Tibial artery (tissue), 4 donors: Measurements from ENCODE around the gene CYLD.

ENCODE experiments used
- DNase-seq, 2 donors: peaks; one replicate each; pipeline ENCODE4 v3.0.0-alpha.2; 2019
- H3K27ac ChIP-seq, 2 donors: fragments of 200-600 bp; sonication (generic) in 1 of 2; 1 replicate in 1 of 2; 2 replicates in 1 of 2; pipeline ENCODE4 v1.5.1; 2018 to 2019; ENCODE audit warnings: mild to moderate bottlenecking in 1 of 2
- H3K27me3 ChIP-seq, 2 donors: fragments of 200-600 bp; sonication (generic) in 1 of 2; one replicate each; pipeline versions ENCODE4 v1.5.1 to v1.6.0; 2016 to 2019
- H3K36me3 ChIP-seq, 3 donors: fragments of 200-600 bp; sonication (generic) in 2 of 3; one replicate each; pipeline ENCODE4 v1.5.1; 2016 to 2019; ENCODE audit warnings: mild to moderate bottlenecking in 2 of 3
- H3K4me1 ChIP-seq, 4 donors: fragments of 200-600 bp; sonication (generic) in 2 of 4; 1 replicate in 3 of 4; 2 replicates in 1 of 4; pipeline ENCODE4 v1.5.1; 2016 to 2019
- H3K4me3 ChIP-seq, 2 donors: fragments of 200-600 bp; sonication (generic) in 1 of 2; 1 replicate in 1 of 2; 2 replicates in 1 of 2; pipeline ENCODE4 v1.5.1; 2018 to 2019; ENCODE audit warnings: mild to moderate bottlenecking in 2 of 2
- H3K9me3 ChIP-seq, 3 donors: fragments of 200-600 bp; sonication (generic) in 1 of 3; one replicate each; pipeline ENCODE4 v1.5.1; 2016 to 2019
- CTCF ChIP-seq, 2 experiments: fragments of 200-600 bp in 1 of 2; fragments of 450-650 bp in 1 of 2; IDR thresholded peaks; one replicate each; pipeline ENCODE4 v1.5.1; 2017 to 2019; ENCODE audit warnings: antibody characterized with exemption in 2 of 2, mild to moderate bottlenecking in 1 of 2, moderate library complexity in 1 of 2
- intact Hi-C: fragments of 100-400 bp; cut with DNase I; formaldehyde crosslinking; loops from one replicate; pipeline ENCODE4 v1.15.0; 2023; ENCODE audit warnings: low total_unique reads

Gene CYLD

GRCh38 chr16:50814052-50814451, 72.2 kb downstream of the CYLD start:
- TF ChIP-seq CTCF (IDR thresholded peaks at IDR 0.05): no peak
- Histone ChIP-seq H3K9me3 (no peaks in the 10 kb centered on the region), H3K27me3 (no peaks in the 10 kb centered on the region), H3K4me3 (no peak overlapping the region), H3K36me3 (no peaks in the 10 kb centered on the region), H3K27ac (no peak overlapping the region), H3K4me1 (peaks cover 0 to 7% (median 0%) of the 10 kb centered on the region in 4 donors)
- intact Hi-C loops: no loop called here
- no peak for DNase-seq

GRCh38 chr16:50814541-50814940, 72.7 kb downstream of the CYLD start:
- intact Hi-C loops: no loop called here
- TF ChIP-seq CTCF (IDR thresholded peaks at IDR 0.05): no peak
- Histone ChIP-seq H3K9me3 (no peaks in the 10 kb centered on the region), H3K36me3 (no peaks in the 10 kb centered on the region), H3K4me3 (no peak overlapping the region), H3K27me3 (no peaks in the 10 kb centered on the region), H3K4me1 (peaks cover 0 to 7% (median 0%) of the 10 kb centered on the region in 4 donors), H3K27ac (no peak overlapping the region)
- DNase-seq: no peak

- Histone ChIP-seq H3K27me3 (no peaks in the 10 kb centered on the region), H3K27ac (no peak overlapping the region), H3K4me3 (no peak overlapping the region), H3K4me1 (peaks cover 0 to 7% (median 0%) of the 10 kb centered on the region in 4 donors), H3K9me3 (no peaks in the 10 kb centered on the region), H3K36me3 (no peaks in the 10 kb centered on the region)
- no peak for TF ChIP-seq CTCF (IDR thresholded peaks at IDR 0.05)
- no peak for DNase-seq
- intact Hi-C loops: no loop called here
Observed at GRCh38 chr16:50815382-50815781, 73.5 kb downstream of the CYLD start.

- Histone ChIP-seq H3K27ac (no peak overlapping the region), H3K4me3 (no peak overlapping the region), H3K4me1 (peaks cover 0 to 7% (median 0%) of the 10 kb centered on the region in 4 donors), H3K27me3 (no peaks in the 10 kb centered on the region), H3K9me3 (no peaks in the 10 kb centered on the region), H3K36me3 (no peaks in the 10 kb centered on the region)
- intact Hi-C loops: no loop called here
- no peak for DNase-seq
- no peak for TF ChIP-seq CTCF (IDR thresholded peaks at IDR 0.05)
Observed at GRCh38 chr16:50816901-50817555, 75.1 kb downstream of the CYLD start.

- Histone ChIP-seq H3K9me3 (no peaks in the 10 kb centered on the region), H3K36me3 (no peaks in the 10 kb centered on the region), H3K27me3 (no peaks in the 10 kb centered on the region), H3K27ac (no peak overlapping the region), H3K4me3 (no peak overlapping the region), H3K4me1 (no peaks in the 10 kb centered on the region)
- intact Hi-C loops: no loop called here
- no peak for TF ChIP-seq CTCF (IDR thresholded peaks at IDR 0.05)
- no peak for DNase-seq
Observed at GRCh38 chr16:50818380-50818779, 76.5 kb downstream of the CYLD start.

GRCh38 chr16:50819706-50820105, 77.8 kb downstream of the CYLD start:
- H3K36me3 ChIP-seq: no peaks in the 10 kb centered on the region
- no peaks in the 10 kb centered on the region for H3K9me3 ChIP-seq
- no peaks in the 10 kb centered on the region for H3K27me3 ChIP-seq
- H3K4me3 ChIP-seq: no peak overlapping the region
- no peak overlapping the region for H3K27ac ChIP-seq
- intact Hi-C loops: no loop called here
- DNase-seq: no peak
- H3K4me1 ChIP-seq: no peaks in the 10 kb centered on the region
- TF ChIP-seq CTCF (IDR thresholded peaks at IDR 0.05): no peak
